ENCODE measurements around the gene C11orf91.
"Not testable (repeated sequence)": the region's sequence is repeated elsewhere in the genome, so short reads cannot be mapped to it uniquely, and the experiment has no call there.

The C11orf91 gene

GRCh38 chr11:33735271-33736147 is 34.9 kb upstream of the C11orf91 start:
- TF ChIP-seq EZH2 (IDR thresholded peaks at IDR 0.05) (no peak), FOXP2 (optimal IDR thresholded peaks at IDR 0.05; ENCODE audit: control extremely low read depth, extremely low read length, insufficient read depth) (no peak), POLR2AphosphoS5 (IDR thresholded peaks at IDR 0.05; ENCODE audit: borderline replicate concordance, low read depth, low read length) (no peak)
- no peak overlapping the region for H3K27ac ChIP-seq
- H3K9me3 ChIP-seq (ENCODE audit: low read depth, low read length): no peaks in the 10 kb centered on the region
- H3K36me3 ChIP-seq (ENCODE audit: insufficient read depth, low read length): no peaks in the 10 kb centered on the region; the same call in 1 of the 2 replicates
- H3K4me3 ChIP-seq: peak overlapping the region; percentile 96
- peak overlapping the region; percentile 90 for H3K9ac ChIP-seq (ENCODE audit: insufficient read length)
- no peak for DNase-seq (ENCODE audit: low read depth, low spot score)

DNA sequence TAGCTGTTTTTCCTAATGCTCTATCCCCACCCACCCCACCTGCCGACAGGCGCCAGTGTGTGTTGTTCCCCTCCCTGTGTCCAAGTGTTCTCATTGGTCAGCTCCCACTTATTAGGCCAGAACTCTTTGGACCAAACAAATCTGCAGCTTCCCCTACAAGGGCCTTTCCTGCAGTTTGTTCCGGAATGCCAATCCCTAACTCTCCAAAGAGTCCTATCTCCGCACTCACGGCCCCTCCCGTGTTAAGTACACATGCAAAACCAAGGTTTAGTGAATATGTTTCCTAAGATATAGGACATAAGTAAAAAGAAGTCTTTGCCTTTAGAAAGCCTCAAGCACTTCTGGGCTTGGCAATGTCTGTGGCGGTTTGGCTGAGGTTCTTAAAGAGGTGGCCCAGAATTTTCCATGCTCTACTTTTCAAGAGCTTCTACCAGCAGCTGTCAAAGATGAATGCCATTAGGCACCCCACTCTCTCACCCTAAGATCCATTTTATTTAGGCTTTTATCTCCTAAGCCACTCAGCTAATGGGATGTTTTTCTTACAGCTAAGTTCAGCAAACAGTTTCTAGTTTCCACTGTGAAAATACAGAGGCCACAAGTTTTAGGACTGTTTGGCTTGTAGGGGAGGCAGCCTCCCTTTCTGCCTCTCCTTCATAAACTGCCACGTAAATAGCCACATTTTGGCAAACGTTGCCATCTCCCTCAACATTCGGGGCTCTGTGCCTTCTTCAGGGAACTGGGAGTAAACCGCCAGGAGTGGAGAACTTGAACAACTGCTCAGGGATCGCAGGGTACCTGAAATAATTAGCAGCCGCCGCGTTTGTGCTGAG is 34.0 kb upstream of the C11orf91 start:
- no peaks in the 10 kb centered on the region; the same call in 1 of the 2 replicates for H3K36me3 ChIP-seq (ENCODE audit: insufficient read depth, low read length)
- no peak overlapping the region for H3K9ac ChIP-seq (ENCODE audit: insufficient read length)
- TF ChIP-seq POLR2AphosphoS5 (IDR thresholded peaks at IDR 0.05; ENCODE audit: borderline replicate concordance, low read depth, low read length): no peak
- no peak for TF ChIP-seq FOXP2 (optimal IDR thresholded peaks at IDR 0.05; ENCODE audit: control extremely low read depth, extremely low read length, insufficient read depth)
- TF ChIP-seq EZH2 (IDR thresholded peaks at IDR 0.05): no peak
- no peak overlapping the region for H3K27ac ChIP-seq
- no peak for DNase-seq (ENCODE audit: low read depth, low spot score)
- no peak overlapping the region; the same call in 1 of the 2 replicates for H3K4me3 ChIP-seq
- H3K9me3 ChIP-seq (ENCODE audit: low read depth, low read length): no peaks in the 10 kb centered on the region

GRCh38 chr11:33733980-33734379 is 33.4 kb upstream of the C11orf91 start:
- no peak overlapping the region for H3K9ac ChIP-seq (ENCODE audit: insufficient read length)
- no peaks in the 10 kb centered on the region for H3K9me3 ChIP-seq (ENCODE audit: low read depth, low read length)
- no peak overlapping the region for H3K27ac ChIP-seq
- TF ChIP-seq POLR2AphosphoS5 (IDR thresholded peaks at IDR 0.05; ENCODE audit: borderline replicate concordance, low read depth, low read length): no peak
- TF ChIP-seq EZH2 (IDR thresholded peaks at IDR 0.05): no peak
- no peak for TF ChIP-seq FOXP2 (optimal IDR thresholded peaks at IDR 0.05; ENCODE audit: control extremely low read depth, extremely low read length, insufficient read depth)
- no peak for DNase-seq (ENCODE audit: low read depth, low spot score)
- no peak overlapping the region for H3K4me3 ChIP-seq
- H3K36me3 ChIP-seq (ENCODE audit: insufficient read depth, low read length): no peaks in the 10 kb centered on the region; the same call in 1 of the 2 replicates

DNA sequence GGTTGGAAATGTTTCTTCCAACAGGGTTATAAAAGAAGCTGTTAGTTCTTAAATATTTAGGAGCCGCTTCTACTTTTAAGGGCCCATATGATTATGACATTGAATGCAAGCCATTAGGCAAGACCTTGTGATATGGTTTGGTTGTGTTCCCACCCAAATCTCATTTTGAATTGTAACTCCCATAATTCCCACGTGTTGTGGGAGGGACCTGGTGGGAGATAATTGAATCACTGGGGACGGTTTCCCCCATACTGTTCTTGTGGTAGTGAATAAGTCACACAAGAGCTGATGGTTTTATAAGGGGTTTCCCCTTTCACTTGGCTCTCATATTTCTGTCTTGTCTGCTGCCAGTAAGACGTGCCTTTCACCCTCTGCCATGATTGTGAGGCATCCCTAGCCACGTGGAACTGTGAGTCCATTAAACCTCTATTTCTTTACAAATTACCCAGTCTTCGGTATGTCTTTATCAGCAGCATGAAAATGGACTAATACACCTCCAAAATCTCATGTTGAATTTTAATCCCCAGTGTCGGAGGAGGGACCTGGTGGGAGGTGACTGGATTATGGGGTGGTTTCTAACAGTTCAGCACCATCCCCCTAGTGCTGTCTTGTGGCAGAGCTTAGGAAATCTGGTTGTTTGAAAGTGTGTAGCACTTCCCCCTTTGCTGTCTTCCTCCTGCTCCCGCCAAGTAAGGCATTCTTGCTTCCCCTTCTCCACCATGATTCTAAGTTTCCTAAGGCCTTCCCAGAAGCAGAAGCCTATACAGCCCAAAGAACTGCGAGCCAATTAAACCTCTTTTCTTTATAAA is 31.3 kb upstream of the C11orf91 start:
- DNase-seq (ENCODE audit: low read depth, low spot score): no peak

GRCh38 chr11:33730716-33731115 is 30.1 kb upstream of the C11orf91 start:
- H3K9ac ChIP-seq (ENCODE audit: insufficient read length): no peak overlapping the region
- no peaks in the 10 kb centered on the region for H3K9me3 ChIP-seq (ENCODE audit: low read depth, low read length)
- DNase-seq (ENCODE audit: low read depth, low spot score): no peak
- TF ChIP-seq FOXP2 (optimal IDR thresholded peaks at IDR 0.05; ENCODE audit: control extremely low read depth, extremely low read length, insufficient read depth) (no peak), EZH2 (IDR thresholded peaks at IDR 0.05) (no peak), POLR2AphosphoS5 (IDR thresholded peaks at IDR 0.05; ENCODE audit: borderline replicate concordance, low read depth, low read length) (no peak)
- H3K27ac ChIP-seq: no peak overlapping the region
- H3K4me3 ChIP-seq: no peak overlapping the region
- H3K36me3 ChIP-seq (ENCODE audit: insufficient read depth, low read length): no peaks in the 10 kb centered on the region; the same call in 1 of the 2 replicates

More for the DNA sequence above, 31.3 kb upstream of the C11orf91 start:
- no peak for TF ChIP-seq EZH2 (IDR thresholded peaks at IDR 0.05)
- TF ChIP-seq POLR2AphosphoS5 (IDR thresholded peaks at IDR 0.05; ENCODE audit: borderline replicate concordance, low read depth, low read length): no peak
- TF ChIP-seq FOXP2 (optimal IDR thresholded peaks at IDR 0.05; ENCODE audit: control extremely low read depth, extremely low read length, insufficient read depth): no peak
- no peaks in the 10 kb centered on the region for H3K9me3 ChIP-seq (ENCODE audit: low read depth, low read length)
- H3K4me3 ChIP-seq: no peak overlapping the region
- no peak overlapping the region for H3K27ac ChIP-seq
- H3K9ac ChIP-seq (ENCODE audit: insufficient read length): no peak overlapping the region
- H3K36me3 ChIP-seq (ENCODE audit: insufficient read depth, low read length): no peaks in the 10 kb centered on the region; the same call in 1 of the 2 replicates

- H3K9me3 ChIP-seq (ENCODE audit: low read depth, low read length); H3K4me3 ChIP-seq; H3K36me3 ChIP-seq (ENCODE audit: insufficient read depth, low read length); H3K27ac ChIP-seq; DNase-seq (ENCODE audit: low read depth, low spot score); H3K9ac ChIP-seq (ENCODE audit: insufficient read length): not testable (repeated sequence)
Measured at GRCh38 chr11:33729072-33729664, 28.5 kb upstream of the C11orf91 start.

- not testable (repeated sequence) for H3K4me3 ChIP-seq; H3K36me3 ChIP-seq (ENCODE audit: insufficient read depth, low read length); H3K27ac ChIP-seq; DNase-seq (ENCODE audit: low read depth, low spot score); H3K9me3 ChIP-seq (ENCODE audit: low read depth, low read length); H3K9ac ChIP-seq (ENCODE audit: insufficient read length)
Measured at GRCh38 chr11:33727539-33727938, 26.9 kb upstream of the C11orf91 start.

GRCh38 chr11:33725496-33725895 is 24.9 kb upstream of the C11orf91 start:
- Histone ChIP-seq H3K4me3 (no peak overlapping the region), H3K9ac (ENCODE audit: insufficient read length) (no peak overlapping the region), H3K27ac (no peak overlapping the region), H3K36me3 (ENCODE audit: insufficient read depth, low read length) (no peaks in the 10 kb centered on the region), H3K9me3 (ENCODE audit: low read depth, low read length) (no peaks in the 10 kb centered on the region)
- TF ChIP-seq EZH2 (IDR thresholded peaks at IDR 0.05) (no peak), FOXP2 (optimal IDR thresholded peaks at IDR 0.05; ENCODE audit: control extremely low read depth, extremely low read length, insufficient read depth) (no peak), POLR2AphosphoS5 (IDR thresholded peaks at IDR 0.05; ENCODE audit: borderline replicate concordance, low read depth, low read length) (no peak)
- DNase-seq (ENCODE audit: low read depth, low spot score): no peak
